K562 (cell line): ENCODE data around the gene SMIM29. TPM values are rescaled to one million over a fixed set of nuclear protein-coding genes. Genes with fewer than 3 reads are reported as not detected.

Experiments
- CBX5 ChIP-seq: IDR thresholded peaks from 2 replicates; pipeline ENCODE4 v1.6.1; 2014; ENCODE audit warnings: low read depth, borderline replicate concordance
- LARP7 ChIP-seq: fragments of 450-650 bp; IDR thresholded peaks from 2 replicates; pipeline ENCODE4 v1.6.1; 2016
- TOE1 ChIP-seq, 2 experiments: fragments of 450-650 bp in 1 of 2; sonication (generic) in 1 of 2; formaldehyde crosslinking in 1 of 2; IDR thresholded peaks; 2 replicates each; pipeline versions ENCODE4 v1.7.1 to v1.8.0; 2016 to 2022; ENCODE audit warnings: borderline replicate concordance in 2 of 2, mild to moderate bottlenecking in 2 of 2, antibody characterized with exemption in 1 of 2, inconsistent platforms in 1 of 2, low read depth in 1 of 2, missing genetic modification reagents in 1 of 2, moderate library complexity in 1 of 2
- ZFP36 ChIP-seq: fragments of 150-350 bp; IDR thresholded peaks from 2 replicates; pipeline ENCODE4 v1.6.1; 2018; ENCODE audit warnings: low read length, low read depth; ENCODE audit not compliant: partially characterized antibody
- polyA plus RNA-seq, 8 experiments: library from polyadenylated mRNA; depleted of rRNA in 4 of 8; stranded (reverse) in 5 of 8; unstranded in 3 of 8; fragments of >200 nt; fragmentation: Nextera tagmentation in 2 of 8; fragmentation: Illumina TruSeq in 1 of 8; extraction: Ambion mirVana in 2 of 8; extraction: Trizol in 1 of 8; gene quantifications; 2 replicates each; pipeline versions ENCODE4 v1.2.1 to v1.2.3, GENCODE V29; 2011 to 2014; ENCODE audit warnings: inconsistent platforms in 1 of 8, missing spikeins in 1 of 8
- total RNA-seq, 7 experiments: library from RNA; depleted of rRNA in 6 of 7; stranded (reverse); fragments of >200 nt in 6 of 7; fragmentation: Illumina TruSeq in 2 of 7; extraction: Trizol in 2 of 7; gene quantifications; 2 replicates each; pipeline versions ENCODE4 v1.2.1 to v1.2.3, GENCODE V29; 2011 to 2021; ENCODE audit warnings: low replicate concordance in 1 of 7
- TF ChIP-seq, protein P1 (sequence below): fragments of 450-650 bp; IDR thresholded peaks from 2 replicates; pipeline ENCODE4 v1.7.1; 2018; ENCODE audit warnings: mild to moderate bottlenecking, low read depth; ENCODE audit not compliant: partially characterized antibody
- TF ChIP-seq, protein P2 (sequence below): fragments of 200-800 bp; sonication (Bioruptor generic); IDR thresholded peaks from 2 replicates; pipeline ENCODE4 v1.6.1; 2016; ENCODE audit warnings: missing genetic modification characterization, missing compliant biosample characterization

The SMIM29 gene
- total and polyA plus RNA-seq, 9 of the 15 experiments (the other 6 are each of a cell fraction or from before 2014, with no cell fraction given) = 6.5 to 36.7 (median 20.9) TPM

DNA sequence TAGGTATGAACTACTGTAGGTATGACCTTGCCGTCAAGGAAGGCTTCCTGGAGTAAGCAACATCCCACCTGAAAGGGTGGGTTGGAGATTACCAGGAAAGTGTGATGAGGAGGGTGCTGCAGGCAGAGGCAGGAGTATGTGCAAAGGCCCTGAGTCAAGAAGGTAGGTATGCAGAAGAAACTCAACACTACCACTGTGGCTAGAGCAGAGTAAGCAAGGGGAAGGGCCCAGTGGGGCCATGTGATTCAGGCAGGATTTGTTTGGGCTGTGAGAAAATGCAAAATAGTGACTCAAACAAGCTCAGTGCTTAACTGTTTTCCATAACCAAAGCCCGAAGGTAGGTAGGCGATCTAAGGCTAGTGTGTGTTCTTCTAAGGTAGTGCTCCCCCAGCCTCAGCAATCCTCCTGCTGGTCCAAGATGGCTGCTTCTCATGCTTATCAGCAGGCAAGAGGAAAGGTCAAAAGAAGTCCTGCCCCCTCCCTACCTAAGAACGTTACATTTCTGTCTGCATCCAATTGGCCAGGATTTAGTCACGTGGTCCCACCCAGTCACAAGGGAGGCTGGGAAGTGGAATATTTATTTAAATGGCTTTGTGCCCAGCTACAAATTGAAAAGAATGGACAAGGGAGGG is 48.4 kb downstream of the SMIM29 start (continued):
- TF ChIP-seq, protein P1, sequence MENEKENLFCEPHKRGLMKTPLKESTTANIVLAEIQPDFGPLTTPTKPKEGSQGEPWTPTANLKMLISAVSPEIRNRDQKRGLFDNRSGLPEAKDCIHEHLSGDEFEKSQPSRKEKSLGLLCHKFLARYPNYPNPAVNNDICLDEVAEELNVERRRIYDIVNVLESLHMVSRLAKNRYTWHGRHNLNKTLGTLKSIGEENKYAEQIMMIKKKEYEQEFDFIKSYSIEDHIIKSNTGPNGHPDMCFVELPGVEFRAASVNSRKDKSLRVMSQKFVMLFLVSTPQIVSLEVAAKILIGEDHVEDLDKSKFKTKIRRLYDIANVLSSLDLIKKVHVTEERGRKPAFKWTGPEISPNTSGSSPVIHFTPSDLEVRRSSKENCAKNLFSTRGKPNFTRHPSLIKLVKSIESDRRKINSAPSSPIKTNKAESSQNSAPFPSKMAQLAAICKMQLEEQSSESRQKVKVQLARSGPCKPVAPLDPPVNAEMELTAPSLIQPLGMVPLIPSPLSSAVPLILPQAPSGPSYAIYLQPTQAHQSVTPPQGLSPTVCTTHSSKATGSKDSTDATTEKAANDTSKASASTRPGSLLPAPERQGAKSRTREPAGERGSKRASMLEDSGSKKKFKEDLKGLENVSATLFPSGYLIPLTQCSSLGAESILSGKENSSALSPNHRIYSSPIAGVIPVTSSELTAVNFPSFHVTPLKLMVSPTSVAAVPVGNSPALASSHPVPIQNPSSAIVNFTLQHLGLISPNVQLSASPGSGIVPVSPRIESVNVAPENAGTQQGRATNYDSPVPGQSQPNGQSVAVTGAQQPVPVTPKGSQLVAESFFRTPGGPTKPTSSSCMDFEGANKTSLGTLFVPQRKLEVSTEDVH = no peak
- TF ChIP-seq, protein P2, sequence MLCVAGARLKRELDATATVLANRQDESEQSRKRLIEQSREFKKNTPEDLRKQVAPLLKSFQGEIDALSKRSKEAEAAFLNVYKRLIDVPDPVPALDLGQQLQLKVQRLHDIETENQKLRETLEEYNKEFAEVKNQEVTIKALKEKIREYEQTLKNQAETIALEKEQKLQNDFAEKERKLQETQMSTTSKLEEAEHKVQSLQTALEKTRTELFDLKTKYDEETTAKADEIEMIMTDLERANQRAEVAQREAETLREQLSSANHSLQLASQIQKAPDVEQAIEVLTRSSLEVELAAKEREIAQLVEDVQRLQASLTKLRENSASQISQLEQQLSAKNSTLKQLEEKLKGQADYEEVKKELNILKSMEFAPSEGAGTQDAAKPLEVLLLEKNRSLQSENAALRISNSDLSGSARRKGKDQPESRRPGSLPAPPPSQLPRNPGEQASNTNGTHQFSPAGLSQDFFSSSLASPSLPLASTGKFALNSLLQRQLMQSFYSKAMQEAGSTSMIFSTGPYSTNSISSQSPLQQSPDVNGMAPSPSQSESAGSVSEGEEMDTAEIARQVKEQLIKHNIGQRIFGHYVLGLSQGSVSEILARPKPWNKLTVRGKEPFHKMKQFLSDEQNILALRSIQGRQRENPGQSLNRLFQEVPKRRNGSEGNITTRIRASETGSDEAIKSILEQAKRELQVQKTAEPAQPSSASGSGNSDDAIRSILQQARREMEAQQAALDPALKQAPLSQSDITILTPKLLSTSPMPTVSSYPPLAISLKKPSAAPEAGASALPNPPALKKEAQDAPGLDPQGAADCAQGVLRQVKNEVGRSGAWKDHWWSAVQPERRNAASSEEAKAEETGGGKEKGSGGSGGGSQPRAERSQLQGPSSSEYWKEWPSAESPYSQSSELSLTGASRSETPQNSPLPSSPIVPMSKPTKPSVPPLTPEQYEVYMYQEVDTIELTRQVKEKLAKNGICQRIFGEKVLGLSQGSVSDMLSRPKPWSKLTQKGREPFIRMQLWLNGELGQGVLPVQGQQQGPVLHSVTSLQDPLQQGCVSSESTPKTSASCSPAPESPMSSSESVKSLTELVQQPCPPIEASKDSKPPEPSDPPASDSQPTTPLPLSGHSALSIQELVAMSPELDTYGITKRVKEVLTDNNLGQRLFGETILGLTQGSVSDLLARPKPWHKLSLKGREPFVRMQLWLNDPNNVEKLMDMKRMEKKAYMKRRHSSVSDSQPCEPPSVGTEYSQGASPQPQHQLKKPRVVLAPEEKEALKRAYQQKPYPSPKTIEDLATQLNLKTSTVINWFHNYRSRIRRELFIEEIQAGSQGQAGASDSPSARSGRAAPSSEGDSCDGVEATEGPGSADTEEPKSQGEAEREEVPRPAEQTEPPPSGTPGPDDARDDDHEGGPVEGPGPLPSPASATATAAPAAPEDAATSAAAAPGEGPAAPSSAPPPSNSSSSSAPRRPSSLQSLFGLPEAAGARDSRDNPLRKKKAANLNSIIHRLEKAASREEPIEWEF (CRISPR knock-in tag) = no peak
- TF ChIP-seq CBX5 (0 out of 2 replicates have a peak, but pooled peaks have one; percentile 44), ZFP36 (peak; percentile 68), LARP7 (no peak), TOE1 (IDR thresholded peaks at IDR 0.05; ENCODE audit: borderline replicate concordance) (peak; percentile 93), TOE1 (CRISPR knock-in tag; IDR thresholded peaks at IDR 0.05; ENCODE audit: borderline replicate concordance, low read depth) (no peak)
